GM12878 (cell line): Measurements from ENCODE around the gene PKD2. TPM values are rescaled to one million over a fixed set of nuclear protein-coding genes. Genes with fewer than 3 reads are reported as not detected.

Source experiments
- ATAC-seq: fragments of 200-7000 bp; cut with Tn5 transposase; 3 replicates; pipeline ENCODE4 v1.9.1; 2020; ENCODE audit warnings: mild to moderate bottlenecking, moderate library complexity
- BruUV-seq: library from RNA; stranded (reverse); fragments of 400-500 nt; replicated peaks from 2 replicates; lab custom pipeline; 2021; lab: Mats Ljungman, UMichigan
- CTCF ChIA-PET: fragments of 300-600 bp; sonication (Branson Sonifier 250); formaldehyde crosslinking; extraction: SDS; loops from one replicate; lab custom pipeline; 2021; ENCODE audit warnings: inconsistent platforms; lab: Yijun Ruan, JAX
- POLR2A ChIA-PET: fragments of 350-600 bp; formaldehyde crosslinking; extraction: SDS; loops from one replicate; lab custom pipeline; 2021; ENCODE audit warnings: inconsistent platforms; lab: Charles Lee
- RAD21 ChIA-PET: fragments of 300-600 bp; sonication (Branson Sonifier 250); formaldehyde crosslinking; loops from one replicate; lab custom pipeline; 2023; ENCODE audit warnings: antibody characterized with exemption; ENCODE audit not compliant: unreplicated experiment; lab: Charles Lee
- SMC1A ChIA-PET: fragments of 300-600 bp; sonication (Branson Sonifier 250); formaldehyde crosslinking; loops from one replicate; lab custom pipeline; 2023; ENCODE audit not compliant: unreplicated experiment, uncharacterized antibody; lab: Charles Lee
- DNase-seq: peaks from one replicate; pipeline ENCODE4 v3.0.0-alpha.2; 2011; ENCODE audit warnings: low read depth, low spot score
- FAIRE-seq: peaks from 3 replicates; lab custom pipeline; 2011; peaks lifted over from hg19 to GRCh38; lab: Jason Lieb, UNC
- H2AFZ ChIP-seq: 2 replicates; pipeline ENCODE4 v1.6.0; 2011; ENCODE audit warnings: low read depth, low read length, control low read depth; ENCODE audit not compliant: control insufficient read depth
- H3K27ac ChIP-seq: 2 replicates; pipeline ENCODE4 v1.5.1; 2011; ENCODE audit warnings: control low read depth; ENCODE audit not compliant: control insufficient read depth, insufficient read depth
- H3K27me3 ChIP-seq, 2 experiments: replicated peaks in 1 of 2; 2 replicates each; pipeline versions ENCODE4 v1.6.0 to v1.6.1; 2011; ENCODE audit warnings: low read length in 1 of 2; ENCODE audit not compliant: control insufficient read depth in 2 of 2, insufficient read depth in 2 of 2
- H3K36me3 ChIP-seq, 2 experiments: 2 replicates each; pipeline ENCODE4 v1.5.1; 2011; ENCODE audit warnings: low read length in 1 of 2; ENCODE audit not compliant: control insufficient read depth in 2 of 2, insufficient read depth in 2 of 2
- H3K4me1 ChIP-seq: 2 replicates; pipeline ENCODE4 v1.6.1; 2011; ENCODE audit warnings: mild to moderate bottlenecking, low read length, moderate library complexity, mixed read lengths; ENCODE audit not compliant: control insufficient read depth, insufficient read depth
- H3K4me2 ChIP-seq: 2 replicates; pipeline ENCODE4 v1.6.0; 2011; ENCODE audit warnings: control low read depth; ENCODE audit not compliant: control insufficient read depth, insufficient read depth
- H3K4me3 ChIP-seq: fragments of 200-600 bp; sonication (generic); 2 replicates; pipeline ENCODE4 v1.5.1; 2016
- H3K79me2 ChIP-seq: 2 replicates; pipeline ENCODE4 v1.6.0; 2011; ENCODE audit warnings: low read length; ENCODE audit not compliant: control insufficient read depth, insufficient read depth
- H3K9ac ChIP-seq: 2 replicates; pipeline ENCODE4 v1.8.0; 2011; ENCODE audit warnings: low read length, control low read depth, mixed read lengths; ENCODE audit not compliant: control insufficient read depth, insufficient read depth
- H3K9me3 ChIP-seq: replicated peaks from 3 replicates; pipeline ENCODE4 v1.5.1; 2011; ENCODE audit warnings: mild to moderate bottlenecking, low read length; ENCODE audit not compliant: control insufficient read depth, insufficient read depth
- H4K20me1 ChIP-seq: 2 replicates; pipeline ENCODE4 v1.6.0; 2011; ENCODE audit not compliant: control insufficient read depth, insufficient read depth
- EGR1 ChIP-seq, 2 experiments: IDR thresholded peaks; 1 replicate in 1 of 2; 2 replicates in 1 of 2; pipeline ENCODE4 v1.6.1; 2011 to 2012; ENCODE audit warnings: low read depth in 2 of 2, low read length in 2 of 2, borderline replicate concordance in 1 of 2, mild to moderate bottlenecking in 1 of 2, moderate library complexity in 1 of 2
- LARP7 ChIP-seq: fragments of 450-650 bp; IDR thresholded peaks from 2 replicates; pipeline ENCODE4 v1.6.1; 2017; ENCODE audit warnings: mild to moderate bottlenecking
- YBX1 ChIP-seq: fragments of 450-650 bp; IDR thresholded peaks from 2 replicates; pipeline ENCODE4 v1.6.1; 2016; ENCODE audit warnings: antibody characterized with exemption
- ZZZ3 ChIP-seq: IDR thresholded peaks from 2 replicates; pipeline ENCODE4 v1.6.1; 2011; ENCODE audit warnings: low read depth; ENCODE audit not compliant: control insufficient read depth, insufficient read length
- WGBS: methylation state at CpG from one replicate; pipeline ENCODE4 v1.1.6; 2016; ENCODE audit warnings: low lambda C conversion rate; ENCODE audit not compliant: insufficient replicate concordance, insufficient coverage; ENCODE audit errors: missing lambda C conversion rate; 5-methylcytosine and 5-hydroxymethylcytosine counted together
- in situ Hi-C: fragments of 300-500 bp; cut with MboI; formaldehyde crosslinking; loops from 9 replicates; pipeline ENCODE4 v1.14.3; 2018; ENCODE audit warnings: mixed read lengths
- intact Hi-C: fragments of 100-400 bp; cut with micrococcal nuclease; formaldehyde crosslinking; loops from one replicate; pipeline ENCODE4 v1.14.2; 2022; ENCODE audit not compliant: unreplicated experiment
- polyA plus RNA-seq, 11 experiments: library from polyadenylated mRNA; depleted of rRNA in 4 of 11; unstranded in 6 of 11; stranded (reverse) in 5 of 11; fragments of >200 nt; fragmentation: Nextera tagmentation in 4 of 11; fragmentation: Illumina TruSeq in 1 of 11; extraction: Ambion mirVana in 4 of 11; extraction: Trizol in 1 of 11; gene quantifications; 1 replicate in 1 of 11; 2 replicates in 10 of 11; pipeline versions ENCODE4 v1.2.1 to v1.2.3, GENCODE V29; 2011 to 2016; ENCODE audit warnings: inconsistent platforms in 2 of 11, missing spikeins in 2 of 11, low read depth in 1 of 11
- total RNA-seq, 4 experiments: library from RNA; depleted of rRNA in 3 of 4; stranded (reverse); fragments of >200 nt in 3 of 4; fragmentation: Illumina TruSeq in 1 of 4; extraction: Trizol in 1 of 4; gene quantifications; 2 replicates each; pipeline versions ENCODE4 v1.2.1 to v1.2.3, GENCODE V29; 2013 to 2021
- TF ChIP-seq, protein P1 (sequence below): fragments of 450-650 bp; formaldehyde crosslinking; IDR thresholded peaks from 2 replicates; pipeline ENCODE4 v1.5.0; 2022; ENCODE audit warnings: mild to moderate bottlenecking, missing genetic modification characterization
- TF ChIP-seq, protein P2 (sequence below): fragments of 450-650 bp; IDR thresholded peaks from 2 replicates; pipeline ENCODE4 v1.6.1; 2014; ENCODE audit warnings: mild to moderate bottlenecking
- TF ChIP-seq, protein P3 (sequence below): fragments of 450-650 bp; IDR thresholded peaks from 2 replicates; pipeline ENCODE4 v1.6.1; 2017; ENCODE audit warnings: antibody characterized with exemption, mild to moderate bottlenecking, moderate library complexity
- TF ChIP-seq, protein P4 (sequence below): fragments of 150-350 bp; IDR thresholded peaks from 2 replicates; pipeline ENCODE4 v1.6.1; 2014; ENCODE audit warnings: mild to moderate bottlenecking, low read depth, low read length

Gene PKD2
- total and polyA plus RNA-seq, 10 of the 15 experiments (the other 5 are each of a cell fraction or from before 2014, with no cell fraction given), result 2.0 to 13.8 (median 8.4) TPM

DNA sequence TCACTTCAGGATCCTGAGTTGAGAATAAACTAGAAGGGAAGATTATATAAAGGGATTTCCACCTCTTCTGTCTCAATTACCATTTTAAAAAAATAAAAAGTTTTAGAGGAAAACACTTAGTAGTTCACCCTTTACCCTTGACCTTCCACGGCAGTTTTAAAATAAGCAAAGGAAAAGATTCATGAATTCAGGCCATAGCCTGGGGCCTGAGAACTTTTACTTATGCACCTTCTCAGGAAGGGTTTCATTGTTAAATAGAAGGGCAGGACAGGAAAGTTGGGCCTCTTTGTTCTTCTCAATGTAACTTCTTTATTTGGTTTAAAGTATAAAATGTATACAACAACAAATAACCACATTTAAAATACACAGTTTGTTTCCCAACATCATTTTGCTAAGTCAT, 54.9 kb downstream of the PKD2 start (continued):
- TF ChIP-seq, protein P1, sequence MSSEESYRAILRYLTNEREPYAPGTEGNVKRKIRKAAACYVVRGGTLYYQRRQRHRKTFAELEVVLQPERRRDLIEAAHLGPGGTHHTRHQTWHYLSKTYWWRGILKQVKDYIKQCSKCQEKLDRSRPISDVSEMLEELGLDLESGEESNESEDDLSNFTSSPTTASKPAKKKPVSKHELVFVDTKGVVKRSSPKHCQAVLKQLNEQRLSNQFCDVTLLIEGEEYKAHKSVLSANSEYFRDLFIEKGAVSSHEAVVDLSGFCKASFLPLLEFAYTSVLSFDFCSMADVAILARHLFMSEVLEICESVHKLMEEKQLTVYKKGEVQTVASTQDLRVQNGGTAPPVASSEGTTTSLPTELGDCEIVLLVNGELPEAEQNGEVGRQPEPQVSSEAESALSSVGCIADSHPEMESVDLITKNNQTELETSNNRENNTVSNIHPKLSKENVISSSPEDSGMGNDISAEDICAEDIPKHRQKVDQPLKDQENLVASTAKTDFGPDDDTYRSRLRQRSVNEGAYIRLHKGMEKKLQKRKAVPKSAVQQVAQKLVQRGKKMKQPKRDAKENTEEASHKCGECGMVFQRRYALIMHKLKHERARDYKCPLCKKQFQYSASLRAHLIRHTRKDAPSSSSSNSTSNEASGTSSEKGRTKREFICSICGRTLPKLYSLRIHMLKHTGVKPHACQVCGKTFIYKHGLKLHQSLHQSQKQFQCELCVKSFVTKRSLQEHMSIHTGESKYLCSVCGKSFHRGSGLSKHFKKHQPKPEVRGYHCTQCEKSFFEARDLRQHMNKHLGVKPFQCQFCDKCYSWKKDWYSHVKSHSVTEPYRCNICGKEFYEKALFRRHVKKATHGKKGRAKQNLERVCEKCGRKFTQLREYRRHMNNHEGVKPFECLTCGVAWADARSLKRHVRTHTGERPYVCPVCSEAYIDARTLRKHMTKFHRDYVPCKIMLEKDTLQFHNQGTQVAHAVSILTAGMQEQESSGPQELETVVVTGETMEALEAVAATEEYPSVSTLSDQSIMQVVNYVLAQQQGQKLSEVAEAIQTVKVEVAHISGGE, result no peak

DNA sequence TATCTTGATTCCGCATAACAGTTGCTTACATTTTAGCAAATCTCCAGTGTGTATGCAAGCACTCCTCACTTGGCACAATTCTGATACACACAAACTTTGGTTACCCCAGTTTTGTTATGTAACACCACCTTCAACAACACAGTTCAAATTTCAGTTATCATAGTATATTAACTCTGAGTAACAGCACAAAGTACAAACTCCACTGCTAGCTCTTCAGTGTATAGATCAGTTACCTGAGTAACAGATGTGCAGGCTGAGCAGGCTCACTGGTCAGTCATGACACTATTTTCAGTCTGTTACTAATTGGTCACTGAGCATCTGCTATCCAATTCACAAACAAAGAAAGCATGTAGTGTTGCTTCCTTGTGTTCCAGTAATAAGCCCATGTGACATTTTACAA, 55.4 kb downstream of the PKD2 start:
- H3K36me3 ChIP-seq, result peaks cover 0 to 10% of the 10 kb centered on the region in 2 experiments; a peak in 1 of 4 replicates
- H3K4me2 ChIP-seq, result no peak overlapping the region
- H3K27ac ChIP-seq, result no peak overlapping the region
- no peaks in the 10 kb centered on the region for H3K27me3 ChIP-seq
- no peak for FAIRE-seq
- WGBS, result 100% methylated on average over 1 of the region's 1 CpG
- no peak overlapping the region for H3K9ac ChIP-seq
- no peaks in the 10 kb centered on the region for H3K79me2 ChIP-seq
- ChIA-PET CTCF (no interaction called here), POLR2A (no interaction called here), RAD21 (no interaction called here), SMC1A (interaction anchor here (0.7 kb wide), 1 partner anchor 586 kb away, joined by 4 read pairs; no protein-coding TSS in a partner anchor)
- H3K9me3 ChIP-seq, result no peaks in the 10 kb centered on the region; the same call in 2 of the 3 replicates
- DNase-seq, result no peak
- H3K4me3 ChIP-seq, result no peak overlapping the region
- no peak for ATAC-seq
- intact Hi-C loops, result no loop called here
- BruUV-seq, result no TSS peak
- H2AFZ ChIP-seq, result no peak overlapping the region
- no peaks in the 10 kb centered on the region for H4K20me1 ChIP-seq
- H3K4me1 ChIP-seq, result no peaks in the 10 kb centered on the region
- in situ Hi-C loops, result no loop called here
- TF ChIP-seq, protein P2, sequence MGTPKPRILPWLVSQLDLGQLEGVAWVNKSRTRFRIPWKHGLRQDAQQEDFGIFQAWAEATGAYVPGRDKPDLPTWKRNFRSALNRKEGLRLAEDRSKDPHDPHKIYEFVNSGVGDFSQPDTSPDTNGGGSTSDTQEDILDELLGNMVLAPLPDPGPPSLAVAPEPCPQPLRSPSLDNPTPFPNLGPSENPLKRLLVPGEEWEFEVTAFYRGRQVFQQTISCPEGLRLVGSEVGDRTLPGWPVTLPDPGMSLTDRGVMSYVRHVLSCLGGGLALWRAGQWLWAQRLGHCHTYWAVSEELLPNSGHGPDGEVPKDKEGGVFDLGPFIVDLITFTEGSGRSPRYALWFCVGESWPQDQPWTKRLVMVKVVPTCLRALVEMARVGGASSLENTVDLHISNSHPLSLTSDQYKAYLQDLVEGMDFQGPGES, result no peak
- TF ChIP-seq ZZZ3, result no peak
- TF ChIP-seq LARP7, result no peak
- no peak for TF ChIP-seq EGR1 (IDR thresholded peaks at IDR 0.05; ENCODE audit: borderline replicate concordance in 1 of 2, low read depth in 2 of 2, low read length in 2 of 2)
- TF ChIP-seq YBX1, result no peak
- TF ChIP-seq, protein P3, sequence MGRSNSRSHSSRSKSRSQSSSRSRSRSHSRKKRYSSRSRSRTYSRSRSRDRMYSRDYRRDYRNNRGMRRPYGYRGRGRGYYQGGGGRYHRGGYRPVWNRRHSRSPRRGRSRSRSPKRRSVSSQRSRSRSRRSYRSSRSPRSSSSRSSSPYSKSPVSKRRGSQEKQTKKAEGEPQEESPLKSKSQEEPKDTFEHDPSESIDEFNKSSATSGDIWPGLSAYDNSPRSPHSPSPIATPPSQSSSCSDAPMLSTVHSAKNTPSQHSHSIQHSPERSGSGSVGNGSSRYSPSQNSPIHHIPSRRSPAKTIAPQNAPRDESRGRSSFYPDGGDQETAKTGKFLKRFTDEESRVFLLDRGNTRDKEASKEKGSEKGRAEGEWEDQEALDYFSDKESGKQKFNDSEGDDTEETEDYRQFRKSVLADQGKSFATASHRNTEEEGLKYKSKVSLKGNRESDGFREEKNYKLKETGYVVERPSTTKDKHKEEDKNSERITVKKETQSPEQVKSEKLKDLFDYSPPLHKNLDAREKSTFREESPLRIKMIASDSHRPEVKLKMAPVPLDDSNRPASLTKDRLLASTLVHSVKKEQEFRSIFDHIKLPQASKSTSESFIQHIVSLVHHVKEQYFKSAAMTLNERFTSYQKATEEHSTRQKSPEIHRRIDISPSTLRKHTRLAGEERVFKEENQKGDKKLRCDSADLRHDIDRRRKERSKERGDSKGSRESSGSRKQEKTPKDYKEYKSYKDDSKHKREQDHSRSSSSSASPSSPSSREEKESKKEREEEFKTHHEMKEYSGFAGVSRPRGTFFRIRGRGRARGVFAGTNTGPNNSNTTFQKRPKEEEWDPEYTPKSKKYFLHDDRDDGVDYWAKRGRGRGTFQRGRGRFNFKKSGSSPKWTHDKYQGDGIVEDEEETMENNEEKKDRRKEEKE, result no peak
- TF ChIP-seq, protein P4, sequence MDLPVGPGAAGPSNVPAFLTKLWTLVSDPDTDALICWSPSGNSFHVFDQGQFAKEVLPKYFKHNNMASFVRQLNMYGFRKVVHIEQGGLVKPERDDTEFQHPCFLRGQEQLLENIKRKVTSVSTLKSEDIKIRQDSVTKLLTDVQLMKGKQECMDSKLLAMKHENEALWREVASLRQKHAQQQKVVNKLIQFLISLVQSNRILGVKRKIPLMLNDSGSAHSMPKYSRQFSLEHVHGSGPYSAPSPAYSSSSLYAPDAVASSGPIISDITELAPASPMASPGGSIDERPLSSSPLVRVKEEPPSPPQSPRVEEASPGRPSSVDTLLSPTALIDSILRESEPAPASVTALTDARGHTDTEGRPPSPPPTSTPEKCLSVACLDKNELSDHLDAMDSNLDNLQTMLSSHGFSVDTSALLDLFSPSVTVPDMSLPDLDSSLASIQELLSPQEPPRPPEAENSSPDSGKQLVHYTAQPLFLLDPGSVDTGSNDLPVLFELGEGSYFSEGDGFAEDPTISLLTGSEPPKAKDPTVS, result no peak
- TF ChIP-seq, protein P1, result no peak
